Measurements from ENCODE around the gene CPNE6.
A peak's percentile ranks its signal among the peaks of the same experiment; 100 is the strongest.
"Not testable (repeated sequence)": the region's sequence is repeated elsewhere in the genome, so short reads cannot be mapped to it uniquely, and the experiment has no call there.

The CPNE6 gene

GRCh38 chr14:24071144-24071697 is at the start of gene CPNE6:
CPNE6 (plus strand) TSS chr14:24071562; CDS start chr14:24072937, 1,375 bp downstream.
- DNase-seq = peak; percentile 16 to 30

DNA sequence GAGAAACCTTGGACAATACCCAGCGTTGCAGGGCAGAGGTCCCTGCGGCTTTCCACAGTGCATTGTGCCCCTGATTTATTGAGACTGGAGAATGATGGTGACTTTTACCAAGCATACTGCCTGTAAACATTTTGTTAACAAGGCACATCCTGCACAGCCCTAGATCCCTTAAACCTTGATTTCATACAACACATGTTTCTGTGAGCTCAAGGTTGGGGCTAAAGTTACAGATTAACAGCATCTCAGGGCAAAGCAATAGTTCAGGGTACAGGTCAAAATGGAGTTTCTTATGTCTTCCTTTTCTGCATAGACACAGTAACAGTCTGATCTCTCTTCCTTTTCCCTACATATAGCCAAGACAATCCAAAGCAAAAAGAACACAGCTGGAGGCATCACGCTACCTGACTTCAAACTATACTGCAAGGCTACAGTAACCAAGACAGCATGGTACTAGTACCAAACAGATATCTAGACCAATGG is 46.4 kb upstream of the CPNE6 start:
- DNase-seq = not testable (repeated sequence)

- not testable (repeated sequence) for DNase-seq
These were observed 41.7 kb upstream of the CPNE6 start for GRCh38 chr14:24029687-24030086.

DNA sequence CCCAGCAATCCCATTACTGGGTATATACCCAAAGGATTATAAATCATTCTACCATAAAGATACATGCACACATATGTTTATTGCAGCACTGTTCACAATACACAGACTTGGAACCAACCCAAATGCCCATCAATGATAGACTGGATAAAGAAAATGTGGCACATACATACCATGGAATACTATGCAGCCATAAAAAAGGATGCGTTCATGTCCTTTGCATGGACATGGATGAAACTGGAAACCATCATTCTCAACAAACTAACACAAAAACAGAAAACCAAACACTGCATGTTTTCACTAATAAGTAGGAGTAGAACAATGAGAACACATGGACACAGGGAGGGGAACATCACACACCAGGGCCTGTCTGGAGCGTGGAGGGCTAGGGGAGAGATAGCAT is 40.0 kb upstream of the CPNE6 start:
- DNase-seq = not testable (repeated sequence)

DNA sequence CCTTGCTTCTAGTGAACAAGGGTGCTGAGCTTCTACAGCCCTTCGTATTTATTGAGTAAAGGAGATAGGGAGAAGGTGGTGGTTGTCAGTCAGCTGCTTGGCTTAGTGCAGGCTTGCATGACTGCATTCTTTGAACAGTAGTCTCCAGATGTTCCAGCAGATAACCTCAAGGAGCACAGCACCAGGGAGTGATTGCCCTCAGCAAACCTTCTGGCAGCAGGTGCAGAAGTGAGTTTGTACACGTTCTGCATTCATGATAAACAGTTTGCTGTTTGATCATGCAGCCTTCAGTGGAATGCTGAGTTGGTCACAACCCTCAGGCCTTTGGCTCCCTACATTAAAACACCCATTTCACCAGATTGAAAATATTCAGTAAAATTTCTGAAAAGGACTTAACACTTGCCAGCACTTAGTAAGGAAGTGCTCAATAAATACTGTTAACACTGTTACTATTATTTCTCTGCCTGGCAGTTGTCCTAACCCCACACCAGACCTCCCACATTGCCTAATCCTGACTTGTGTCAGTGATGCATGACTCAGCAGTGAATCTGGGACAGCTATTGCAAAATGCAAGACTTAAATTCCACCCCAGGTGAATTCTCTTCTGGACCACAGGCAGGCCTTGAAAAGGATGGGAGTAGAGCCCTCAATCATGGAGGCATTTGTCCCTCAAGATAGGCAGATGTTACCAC is 38.5 kb upstream of the CPNE6 start:
- DNase-seq = no peak

GRCh38 chr14:24035769-24036168 is 35.6 kb upstream of the CPNE6 start:
- DNase-seq = not testable (repeated sequence)

- peak; percentile 58 to 63 for DNase-seq
These were observed 35.0 kb upstream of the CPNE6 start for GRCh38 chr14:24036169-24036962.

DNA sequence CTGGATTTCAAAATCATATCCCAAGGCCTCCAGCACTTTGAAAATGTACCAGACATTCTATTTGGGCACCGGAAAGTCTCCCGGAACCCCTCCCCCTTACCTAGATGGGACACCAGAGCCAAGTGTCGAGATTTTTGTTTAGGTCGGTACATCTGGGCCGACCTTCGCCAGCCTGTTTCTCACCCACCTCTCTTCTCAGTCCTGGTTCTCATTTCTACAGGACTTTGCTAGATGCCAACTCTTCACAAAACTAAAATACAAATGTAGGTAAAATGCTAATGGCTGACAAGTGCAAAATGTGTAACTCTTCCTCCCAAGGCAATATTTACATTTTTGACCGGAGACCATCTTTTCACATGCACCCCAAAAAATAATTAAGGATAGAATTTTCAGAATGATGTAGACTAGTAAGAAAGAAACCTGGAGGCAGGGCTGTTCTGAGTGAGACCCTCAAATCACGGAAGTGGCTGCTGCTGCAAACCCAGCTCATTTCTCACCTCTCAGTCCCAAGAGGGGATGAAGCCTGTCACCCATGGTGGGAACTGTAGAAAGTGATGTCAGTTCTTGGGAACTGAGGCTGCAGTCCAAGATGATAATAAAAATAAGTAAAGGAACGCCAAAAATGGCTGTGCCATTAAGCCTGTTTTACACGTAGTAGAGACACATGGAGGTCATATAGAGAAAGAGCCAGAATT is 34.3 kb upstream of the CPNE6 start:
- DNase-seq = not testable (repeated sequence)

- no peak for DNase-seq
These were observed 33.7 kb upstream of the CPNE6 start for GRCh38 chr14:24037658-24038037.

DNA sequence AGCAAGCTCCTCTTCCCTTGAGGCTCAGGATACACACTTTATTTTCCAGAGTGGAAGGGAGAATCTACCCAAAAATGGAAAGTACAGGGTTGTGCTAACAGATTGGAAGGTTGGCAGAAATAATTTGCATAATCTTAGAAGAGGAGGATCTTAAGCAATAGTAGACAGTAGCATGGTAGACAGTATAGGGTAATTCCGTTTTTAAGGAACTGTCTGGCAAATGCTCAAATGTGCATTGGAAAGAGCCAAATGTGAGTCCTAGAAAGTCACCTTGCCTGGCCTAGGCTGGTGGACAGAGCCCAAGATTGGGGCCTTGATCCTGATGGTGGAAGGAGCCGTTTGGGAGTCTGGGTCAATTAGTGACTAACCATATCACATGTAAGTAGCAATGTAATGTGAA is 32.7 kb upstream of the CPNE6 start:
- no peak for DNase-seq

DNA sequence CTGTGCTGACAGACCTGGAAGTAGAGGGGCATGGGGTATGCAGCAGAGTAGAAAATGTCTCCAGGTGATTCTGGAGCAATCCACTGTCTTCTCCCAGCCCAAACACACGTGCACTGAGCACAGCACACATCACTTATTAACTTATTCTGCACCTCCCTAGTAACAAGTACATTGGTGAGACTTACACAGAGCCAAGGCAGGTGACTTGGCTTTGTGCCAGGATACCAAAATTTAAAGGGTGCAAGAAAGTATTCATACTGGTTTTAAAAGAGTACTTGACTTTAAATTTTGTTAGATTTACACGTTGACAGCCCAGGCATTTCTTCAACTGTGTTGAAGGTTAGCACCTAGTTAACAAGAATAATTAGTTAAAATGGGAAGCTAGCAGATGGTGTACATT is 30.7 kb upstream of the CPNE6 start:
- no peak for DNase-seq

DNA sequence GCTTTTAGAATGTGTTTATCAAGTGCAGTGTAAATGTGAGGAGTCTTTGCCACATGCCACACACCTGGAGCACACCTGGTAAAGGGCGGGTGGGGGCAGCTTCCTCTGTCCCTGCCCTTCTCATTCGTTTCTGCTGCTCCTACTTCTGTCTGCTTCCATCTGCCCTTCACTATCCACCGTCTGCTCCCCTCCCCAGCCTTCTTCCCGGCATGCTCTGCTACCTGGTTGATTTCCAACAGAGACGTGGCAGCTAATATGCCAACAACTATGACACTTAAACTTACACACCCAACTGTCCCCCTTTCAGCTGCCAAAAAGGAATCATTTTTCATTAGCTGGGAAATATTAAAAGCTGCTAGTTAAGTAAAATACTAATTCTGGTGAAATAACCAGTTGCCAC is 28.6 kb upstream of the CPNE6 start:
- DNase-seq = no peak

DNA sequence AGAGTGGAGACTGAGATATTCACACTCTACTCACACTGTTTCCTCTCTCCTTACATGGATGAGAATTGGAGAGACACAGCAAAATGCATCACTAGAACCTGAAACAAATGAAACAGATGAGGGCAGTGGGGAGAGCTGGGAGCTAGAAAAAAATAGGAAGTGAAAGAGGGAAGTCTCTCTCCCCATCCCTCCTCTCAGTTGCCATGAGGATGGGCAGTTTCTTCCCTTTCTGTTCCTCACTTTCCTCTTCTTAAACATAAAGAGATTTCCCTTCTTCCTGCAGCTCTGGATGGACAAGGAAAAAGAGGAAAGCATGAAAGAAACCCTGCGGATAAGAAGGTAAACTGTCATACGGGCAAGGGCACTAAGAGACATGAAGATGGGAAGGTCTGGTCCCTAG is 22.4 kb upstream of the CPNE6 start:
- not testable (repeated sequence) for DNase-seq

GRCh38 chr14:24050753-24051152 is 20.6 kb upstream of the CPNE6 start:
- DNase-seq = not testable (repeated sequence)

DNA sequence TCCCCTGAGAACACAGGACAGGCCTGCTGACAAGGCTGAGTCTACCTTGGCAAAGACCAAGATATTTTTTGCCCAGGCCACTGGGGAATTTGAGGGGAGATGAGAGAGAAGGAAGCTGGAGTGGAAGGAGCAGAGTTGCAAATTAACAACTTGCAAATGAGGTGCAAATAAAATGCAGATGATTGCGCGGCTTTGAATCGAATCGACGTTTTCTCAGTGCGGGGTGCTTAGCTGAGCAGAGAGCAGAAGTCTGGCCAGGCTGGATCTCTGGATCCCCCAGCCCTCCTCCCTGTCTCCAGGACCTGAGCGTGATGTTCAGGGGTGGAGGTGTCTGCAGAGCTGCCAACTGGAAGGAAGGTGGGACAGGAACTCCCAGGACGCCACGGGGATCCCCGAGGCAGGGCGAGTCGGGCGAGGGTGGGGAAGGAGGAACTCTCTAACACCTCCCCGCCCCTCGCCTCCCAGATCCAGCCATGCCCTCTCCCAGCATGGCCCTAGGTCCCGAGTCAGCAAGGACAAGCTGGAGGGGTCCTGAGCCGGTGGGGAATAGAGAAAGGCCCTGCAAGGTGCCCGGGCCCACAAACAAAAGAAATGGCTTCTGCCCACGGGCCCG is 20.1 kb upstream of the CPNE6 start:
- no peak for DNase-seq

DNA sequence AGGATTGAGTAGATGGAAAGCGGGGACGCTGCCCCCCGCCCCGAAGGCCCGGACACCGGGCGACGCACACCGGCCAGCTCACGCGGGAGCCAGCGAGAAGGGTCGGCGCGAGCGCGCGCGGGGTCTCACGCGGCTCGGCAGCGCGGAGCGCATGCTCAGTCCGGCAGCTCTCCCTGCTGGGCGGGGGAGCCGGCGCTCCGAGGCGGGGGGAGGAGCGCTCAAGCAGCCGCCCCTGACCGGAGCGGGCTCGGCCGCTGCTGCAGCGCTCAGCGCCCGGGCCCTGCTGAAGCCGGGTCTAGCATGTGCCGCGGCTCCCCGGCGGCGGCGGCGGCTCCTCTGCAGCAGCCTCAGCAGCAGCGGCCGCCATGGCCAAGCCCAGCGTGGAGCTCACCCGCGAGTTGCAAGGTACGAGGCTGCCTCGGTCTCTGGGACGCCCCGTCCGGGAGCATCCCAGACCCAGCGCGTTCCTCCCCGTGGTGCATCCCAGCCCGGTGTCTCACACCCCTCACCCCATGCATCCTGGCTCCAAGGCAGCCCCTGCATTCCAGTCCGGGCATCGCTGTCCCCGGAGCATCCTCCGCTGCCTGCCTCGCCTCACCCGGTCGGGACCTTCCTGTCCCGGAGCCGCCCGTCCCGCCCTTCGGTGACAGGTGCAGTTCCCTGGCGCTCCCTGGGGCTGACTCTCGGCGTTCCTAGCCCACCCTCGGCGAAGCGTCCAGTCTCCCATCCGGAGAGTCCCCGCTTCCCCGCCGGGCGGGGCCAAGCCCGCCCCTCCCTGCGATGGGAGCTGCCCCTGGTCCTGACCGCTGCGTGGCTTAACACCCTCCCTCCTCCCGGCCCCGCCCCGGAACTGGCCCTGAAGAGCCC is 19.3 kb upstream of the CPNE6 start, which contains the start of gene CARMIL3:
TSS of gene CARMIL3 (plus strand) at position 221 of the 867 bp plus-strand sequence. CDS start at position 366, 145 bp downstream.
- DNase-seq = peak; percentile 50 to 62

- peak; percentile 48 to 77 for DNase-seq
These were observed 18.5 kb upstream of the CPNE6 start for GRCh38 chr14:24052656-24053547.

GRCh38 chr14:24053548-24054323 is 17.6 kb upstream of the CPNE6 start:
- DNase-seq = no peak

- no peak for DNase-seq
These were observed 17.1 kb upstream of the CPNE6 start for GRCh38 chr14:24054324-24054641.

DNA sequence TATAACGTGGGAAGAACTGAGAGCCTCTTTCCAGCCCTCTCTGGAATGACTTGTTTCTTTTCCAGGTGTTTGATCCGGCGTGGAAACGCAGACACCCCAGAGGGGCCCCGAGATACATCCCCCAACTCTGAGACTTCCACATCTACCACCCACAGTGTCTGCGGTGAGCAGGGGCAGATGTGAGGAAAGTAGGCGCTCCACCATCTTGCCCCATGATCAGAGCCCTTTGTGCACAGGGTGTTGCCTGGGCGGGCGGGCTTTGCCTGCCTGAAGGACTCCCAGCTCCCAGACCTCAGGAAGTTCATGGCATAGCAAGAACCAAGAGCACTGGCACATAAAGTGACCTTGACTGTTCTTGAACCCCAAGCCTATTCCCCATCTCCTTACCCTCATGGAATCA is 16.7 kb upstream of the CPNE6 start:
- DNase-seq = no peak

Data from stimulated activated CD4-positive, alpha-beta T cell treated with anti-CD3 and anti-CD28 coated beads, Interleukin-4, amount 100 ng/mL, for 4 hours (primary cell).